Measurements from ENCODE around the gene NCK2. TPM values are rescaled to one million over a fixed set of nuclear protein-coding genes. Genes with fewer than 3 reads are reported as not detected.
A peak's percentile ranks its signal among the peaks of the same experiment; 100 is the strongest.

Gene NCK2
- total RNA-seq, 4 donors from 2014 or later: 46.0 to 62.6 (median 55.3) TPM

DNA sequence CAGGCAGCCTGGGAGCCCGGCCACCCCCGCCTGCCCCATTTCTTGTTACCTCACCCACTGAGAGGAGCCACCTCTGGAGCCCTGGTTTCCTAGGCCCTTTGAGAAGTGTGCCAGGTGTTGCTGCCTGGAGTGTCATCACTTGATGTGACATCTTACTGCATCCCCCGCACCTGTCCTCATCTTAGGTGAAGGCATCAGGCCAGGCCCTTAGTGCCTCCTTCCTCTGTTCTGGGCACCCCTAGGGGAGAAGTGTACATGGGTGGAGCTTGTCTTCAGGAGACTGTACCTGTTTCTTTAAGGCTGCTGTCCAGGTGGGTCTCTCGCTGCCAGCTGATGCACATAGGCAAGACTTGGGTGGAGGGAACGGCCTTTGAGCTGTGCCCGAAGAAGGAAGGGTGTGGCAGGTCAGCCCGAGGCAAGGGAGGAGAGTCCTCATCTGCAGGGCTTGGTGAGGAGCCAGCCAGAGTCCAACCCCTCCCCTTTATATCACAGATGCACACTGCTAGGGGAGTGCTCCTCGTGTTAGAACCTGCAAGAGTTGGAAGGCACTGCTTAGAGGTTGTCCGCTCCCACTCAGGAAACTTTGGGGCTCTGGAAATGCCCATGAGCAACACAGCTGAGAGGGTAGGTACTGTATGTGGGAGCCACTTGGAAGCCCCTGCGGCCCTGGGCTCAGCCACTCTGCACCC, 45.9 kb downstream of the NCK2 start:
- Histone ChIP-seq H3K27me3 (no peaks in the 10 kb centered on the region), H3K4me1 (peaks cover 24 to 40% of the 10 kb centered on the region in 2 donors), H3K27ac (peak overlapping the region in 1 of 3 donors; percentile 18), H3K4me3 (replicated peaks in 1 of 3) (no peak overlapping the region), H3K9me3 (no peaks in the 10 kb centered on the region), H3K36me3 (no peaks in the 10 kb centered on the region)
- TF ChIP-seq, protein P1, sequence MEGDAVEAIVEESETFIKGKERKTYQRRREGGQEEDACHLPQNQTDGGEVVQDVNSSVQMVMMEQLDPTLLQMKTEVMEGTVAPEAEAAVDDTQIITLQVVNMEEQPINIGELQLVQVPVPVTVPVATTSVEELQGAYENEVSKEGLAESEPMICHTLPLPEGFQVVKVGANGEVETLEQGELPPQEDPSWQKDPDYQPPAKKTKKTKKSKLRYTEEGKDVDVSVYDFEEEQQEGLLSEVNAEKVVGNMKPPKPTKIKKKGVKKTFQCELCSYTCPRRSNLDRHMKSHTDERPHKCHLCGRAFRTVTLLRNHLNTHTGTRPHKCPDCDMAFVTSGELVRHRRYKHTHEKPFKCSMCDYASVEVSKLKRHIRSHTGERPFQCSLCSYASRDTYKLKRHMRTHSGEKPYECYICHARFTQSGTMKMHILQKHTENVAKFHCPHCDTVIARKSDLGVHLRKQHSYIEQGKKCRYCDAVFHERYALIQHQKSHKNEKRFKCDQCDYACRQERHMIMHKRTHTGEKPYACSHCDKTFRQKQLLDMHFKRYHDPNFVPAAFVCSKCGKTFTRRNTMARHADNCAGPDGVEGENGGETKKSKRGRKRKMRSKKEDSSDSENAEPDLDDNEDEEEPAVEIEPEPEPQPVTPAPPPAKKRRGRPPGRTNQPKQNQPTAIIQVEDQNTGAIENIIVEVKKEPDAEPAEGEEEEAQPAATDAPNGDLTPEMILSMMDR (IDR thresholded peaks at IDR 0.05): no peak
- no peak for TF ChIP-seq POLR2A (IDR thresholded peaks at IDR 0.05)
- intact Hi-C loops (cut with DNase I): no loop called here
- 45 to 68% methylated on average over 7 to 8 of the region's 10 CpGs for WGBS, 2 donors
- no peak for DNase-seq

DNA sequence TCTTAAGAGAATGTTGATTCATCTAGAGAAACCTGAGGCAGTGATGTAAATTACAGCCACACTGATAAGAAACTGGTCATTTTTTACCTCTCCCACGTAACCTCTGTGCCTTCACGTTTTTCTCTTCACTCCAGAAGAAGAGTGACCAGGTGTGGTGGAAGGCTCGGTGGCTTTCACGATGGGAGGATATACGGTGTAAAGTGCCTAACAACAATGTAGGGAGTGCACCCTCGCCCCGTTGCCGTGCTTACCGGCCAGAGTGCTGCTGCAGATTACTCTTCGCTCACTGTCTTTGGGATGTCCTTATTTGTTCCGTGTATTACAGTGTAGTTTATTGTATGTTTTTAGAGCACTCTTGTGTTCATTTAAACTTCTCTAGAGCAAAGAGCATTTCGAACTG, 46.5 kb downstream of the NCK2 start:
- Histone ChIP-seq H3K36me3 (no peaks in the 10 kb centered on the region), H3K4me1 (peaks cover 24 to 45% of the 10 kb centered on the region in 2 donors), H3K4me3 (replicated peaks in 1 of 3) (no peak overlapping the region), H3K27ac (peak overlapping the region in 1 of 3 donors; percentile 18), H3K27me3 (no peaks in the 10 kb centered on the region), H3K9me3 (no peaks in the 10 kb centered on the region)
- DNase-seq: no peak
- WGBS, 2 donors: 78 to 86% methylated on average over 12 of the region's 12 CpGs
- TF ChIP-seq, protein P1 (IDR thresholded peaks at IDR 0.05): no peak
- TF ChIP-seq POLR2A (IDR thresholded peaks at IDR 0.05): no peak
- intact Hi-C loops (cut with DNase I): no loop called here

DNA sequence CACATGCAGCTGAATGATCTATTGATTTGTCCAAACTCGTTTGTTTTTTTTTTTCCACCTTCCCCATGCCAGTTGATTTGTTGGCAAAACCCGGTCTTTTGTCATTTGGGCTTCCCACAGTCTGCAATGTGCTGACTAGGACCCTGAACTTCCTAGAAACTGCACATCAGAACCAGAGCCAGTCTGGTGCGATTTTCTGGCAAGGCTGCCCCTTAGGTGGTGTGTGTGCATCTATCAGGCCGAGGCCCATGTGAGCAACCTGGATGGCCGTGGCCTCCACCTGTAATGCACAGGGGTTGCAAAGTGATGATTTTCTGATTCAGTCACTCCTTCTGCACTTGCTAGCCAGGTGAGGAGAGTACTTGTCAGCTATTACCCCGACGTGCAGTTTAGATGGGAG, 47.8 kb downstream of the NCK2 start:
- peaks cover 32 to 48% of the 10 kb centered on the region in 2 donors for H3K4me1 ChIP-seq
- no peaks in the 10 kb centered on the region for H3K9me3 ChIP-seq
- no peaks in the 10 kb centered on the region for H3K36me3 ChIP-seq
- 90 to 95% methylated on average over 7 of the region's 7 CpGs for WGBS, 2 donors
- no peaks in the 10 kb centered on the region for H3K27me3 ChIP-seq
- no peak for DNase-seq
- TF ChIP-seq, protein P1 (IDR thresholded peaks at IDR 0.05): no peak
- no peak for TF ChIP-seq POLR2A (IDR thresholded peaks at IDR 0.05)
- no peak overlapping the region for H3K27ac ChIP-seq
- no peak overlapping the region for H3K4me3 ChIP-seq (replicated peaks in 1 of 3)
- intact Hi-C loops (cut with DNase I): no loop called here

DNA sequence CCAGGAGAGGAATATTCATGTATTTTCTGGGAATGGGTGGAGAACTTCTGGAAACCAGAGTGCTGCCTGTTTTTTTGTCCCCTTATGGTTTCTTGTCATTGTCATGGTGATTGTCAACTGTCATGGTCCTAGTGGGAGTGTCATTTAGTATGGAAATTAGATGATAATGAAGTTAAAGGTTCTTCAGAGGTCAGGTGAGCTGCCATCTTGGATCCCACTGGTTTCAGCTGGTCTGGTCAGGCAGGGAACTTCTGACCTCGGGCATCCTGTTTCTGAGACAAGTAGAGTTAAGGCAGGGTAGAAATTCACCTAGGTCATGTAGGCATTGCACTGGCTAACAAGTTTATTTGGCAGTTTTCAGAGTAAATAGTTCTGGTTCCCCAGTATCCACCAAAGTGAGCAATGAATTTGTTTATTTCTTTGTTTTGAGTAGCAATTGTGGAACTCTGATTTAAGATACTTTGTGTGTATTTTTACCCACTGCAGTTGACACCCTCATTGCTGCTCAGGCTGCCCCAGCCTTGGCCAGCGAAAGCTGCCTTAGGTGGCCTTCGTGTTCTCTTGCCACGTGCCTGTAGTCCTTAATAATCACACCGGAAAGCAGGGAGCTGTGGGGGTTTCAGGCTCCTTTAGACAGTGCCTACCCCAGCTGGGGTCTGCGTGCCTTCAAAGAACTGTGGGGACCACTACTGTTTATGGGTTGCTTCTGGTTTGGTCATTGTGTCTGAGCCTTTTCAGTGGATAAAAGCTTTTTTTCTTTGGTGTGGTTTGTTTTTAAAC, 48.7 kb downstream of the NCK2 start:
- no peaks in the 10 kb centered on the region for H3K27me3 ChIP-seq
- WGBS, 2 donors: 92 to 95% methylated on average over 6 of the region's 6 CpGs
- H3K36me3 ChIP-seq: no peaks in the 10 kb centered on the region
- H3K4me1 ChIP-seq: peaks cover 32 to 50% of the 10 kb centered on the region in 2 donors
- TF ChIP-seq, protein P1 (IDR thresholded peaks at IDR 0.05): no peak
- TF ChIP-seq POLR2A (IDR thresholded peaks at IDR 0.05): no peak
- DNase-seq: no peak
- H3K4me3 ChIP-seq (replicated peaks in 1 of 3): no peak overlapping the region
- H3K27ac ChIP-seq: no peak overlapping the region
- intact Hi-C loops (cut with DNase I): no loop called here
- no peaks in the 10 kb centered on the region for H3K9me3 ChIP-seq

Measured in thyroid gland (tissue), 4 donors.